ENCODE measurements around the gene KCTD8.

Gene KCTD8

GRCh38 chr4:44422912-44423311 lies 25.7 kb downstream of the KCTD8 start:
- DNase-seq (ENCODE audit: low spot score) = no peak
- in situ Hi-C loops (cut with MboI; ENCODE audit: low sequenced_read_pairs, unreplicated experiment) = no loop called here
- no peak for TF ChIP-seq CTCF (IDR thresholded peaks at IDR 0.05; ENCODE audit: borderline replicate concordance, control extremely low read depth, extremely low read depth, insufficient read depth, missing control alignments)

GRCh38 chr4:44421330-44422065 lies 27.1 kb downstream of the KCTD8 start:
- DNase-seq (ENCODE audit: low spot score) = no peak
- TF ChIP-seq CTCF (IDR thresholded peaks at IDR 0.05; ENCODE audit: borderline replicate concordance, control extremely low read depth, extremely low read depth, insufficient read depth, missing control alignments) = no peak
- in situ Hi-C loops (cut with MboI; ENCODE audit: low sequenced_read_pairs, unreplicated experiment) = no loop called here

DNA sequence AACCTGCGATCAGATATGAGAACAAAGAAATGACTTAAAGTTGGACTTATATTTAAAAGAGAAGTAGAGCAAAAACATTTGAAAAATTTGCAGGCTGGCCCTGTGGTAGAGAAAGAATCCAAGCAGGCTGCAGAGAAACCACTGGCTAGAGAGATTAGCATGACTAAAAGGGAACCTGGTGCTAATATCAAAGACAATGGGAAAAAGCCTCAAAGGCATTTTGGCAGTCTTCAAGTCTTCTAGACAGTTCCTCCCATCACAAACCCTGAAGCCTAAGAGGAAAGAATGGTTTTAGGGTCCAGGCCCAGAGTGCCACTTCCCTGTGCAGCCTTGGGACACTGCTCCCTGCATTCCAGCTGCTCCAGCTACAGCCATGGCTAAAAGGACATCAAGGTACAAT lies 33.4 kb downstream of the KCTD8 start:
- TF ChIP-seq CTCF (IDR thresholded peaks at IDR 0.05; ENCODE audit: borderline replicate concordance, control extremely low read depth, extremely low read depth, insufficient read depth, missing control alignments) = no peak
- no peak for DNase-seq (ENCODE audit: low spot score)
- in situ Hi-C loops (cut with MboI; ENCODE audit: low sequenced_read_pairs, unreplicated experiment) = no loop called here

- in situ Hi-C loops (cut with MboI; ENCODE audit: low sequenced_read_pairs, unreplicated experiment) = no loop called here
- no peak for TF ChIP-seq CTCF (IDR thresholded peaks at IDR 0.05; ENCODE audit: borderline replicate concordance, control extremely low read depth, extremely low read depth, insufficient read depth, missing control alignments)
Observed at GRCh38 chr4:44368413-44369167, 80.0 kb downstream of the KCTD8 start.

DNA sequence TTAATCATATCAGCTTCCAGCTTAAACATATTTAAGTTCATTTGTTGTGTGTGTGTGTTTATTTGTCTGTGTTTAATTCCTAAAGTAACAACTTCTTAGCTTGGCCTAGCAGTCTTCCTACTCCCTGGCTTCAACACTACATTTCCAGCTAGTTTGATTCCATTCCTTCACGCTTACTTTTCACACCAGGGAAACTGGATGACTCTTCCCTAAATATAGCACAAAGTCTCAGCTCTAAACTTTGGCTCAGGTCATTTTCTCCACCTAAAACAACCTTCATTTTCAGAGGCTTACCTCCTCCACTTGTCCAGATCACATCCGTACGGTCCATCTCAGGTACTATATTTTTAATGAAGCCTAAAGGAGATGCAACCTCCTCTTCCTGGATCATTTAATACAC lies 94.4 kb downstream of the KCTD8 start:
- TF ChIP-seq CTCF (IDR thresholded peaks at IDR 0.05; ENCODE audit: borderline replicate concordance, control extremely low read depth, extremely low read depth, insufficient read depth, missing control alignments) = no peak
- DNase-seq (ENCODE audit: low spot score) = no peak
- in situ Hi-C loops (cut with MboI; ENCODE audit: low sequenced_read_pairs, unreplicated experiment) = no loop called here

More at GRCh38 chr4:44368413-44369167, 80.0 kb downstream of the KCTD8 start:
- no peak for DNase-seq (ENCODE audit: low spot score)

GRCh38 chr4:44351069-44351468 lies 97.5 kb downstream of the KCTD8 start:
- no peak for DNase-seq (ENCODE audit: low spot score)
- no peak for TF ChIP-seq CTCF (IDR thresholded peaks at IDR 0.05; ENCODE audit: borderline replicate concordance, control extremely low read depth, extremely low read depth, insufficient read depth, missing control alignments)
- in situ Hi-C loops (cut with MboI; ENCODE audit: low sequenced_read_pairs, unreplicated experiment) = no loop called here

All from GM13976 (cell line).